ENCODE results near the gene FEM1A. TPM values are rescaled to one million over a fixed set of nuclear protein-coding genes. Genes with fewer than 3 reads are reported as not detected.

The FEM1A gene
- total and polyA plus RNA-seq, 2 of the 13 experiments (the other 11 are each of a cell fraction or from before 2014, with no cell fraction given) = 3.2 to 10.8 TPM

GRCh38 chr19:4811328-4812131 is 20.0 kb downstream of the FEM1A start (continued):
- no peak for TF ChIP-seq TRAFD1 (CRISPR knock-in tag; IDR thresholded peaks at IDR 0.05; ENCODE audit: borderline replicate concordance)
- TF ChIP-seq KLF11 (CRISPR knock-in tag; IDR thresholded peaks at IDR 0.05) = no peak
- peak; percentile 59 for TF ChIP-seq ZNF687 (CRISPR knock-in tag; IDR thresholded peaks at IDR 0.05)
- no peak for TF ChIP-seq ZNF382 (CRISPR knock-in tag; IDR thresholded peaks at IDR 0.05; ENCODE audit: borderline replicate concordance)
- no peak for TF ChIP-seq NBN (conservative IDR thresholded peaks at IDR 0.05)
- no peak for TF ChIP-seq ZNF224 (CRISPR knock-in tag; IDR thresholded peaks at IDR 0.05)
- no peak for TF ChIP-seq ZNF251 (CRISPR knock-in tag; IDR thresholded peaks at IDR 0.05)
- TF ChIP-seq ZNF10 (CRISPR knock-in tag; IDR thresholded peaks at IDR 0.05; ENCODE audit: borderline replicate concordance, low read depth) = no peak
- no peak for TF ChIP-seq CREB1 (IDR thresholded peaks at IDR 0.05)
- TF ChIP-seq CREB1 (CRISPR knock-in tag; IDR thresholded peaks at IDR 0.05) = no peak
- no peak for TF ChIP-seq ZNF878 (CRISPR knock-in tag; IDR thresholded peaks at IDR 0.05)
- peak; percentile 95 for TF ChIP-seq CTCF (CRISPR knock-in tag; IDR thresholded peaks at IDR 0.05)
- no peak for TF ChIP-seq ZBTB8A (CRISPR knock-in tag; IDR thresholded peaks at IDR 0.05; ENCODE audit: borderline replicate concordance, low read depth)
- TF ChIP-seq ARID4A (CRISPR knock-in tag; IDR thresholded peaks at IDR 0.05; ENCODE audit: borderline replicate concordance) = peak; percentile 43; the same call in 1 of the 2 replicates
- no peak for TF ChIP-seq IKZF4 (CRISPR knock-in tag; IDR thresholded peaks at IDR 0.05; ENCODE audit: borderline replicate concordance, low read depth, not compliant biosample characterization)
- TF ChIP-seq SAP130 (CRISPR knock-in tag; IDR thresholded peaks at IDR 0.05; ENCODE audit: low read depth) = peak; percentile 44; the same call in 1 of the 2 replicates
- no peak for TF ChIP-seq FOXC1 (CRISPR knock-in tag; IDR thresholded peaks at IDR 0.05; ENCODE audit: borderline replicate concordance)
